SK-N-SH treated with all-trans-retinoic acid at 6 μM for 48 hours (cell line): ENCODE results near the gene TPO.

Experiments
- ATAC-seq: fragments of 200-7000 bp; cut with Tn5 transposase; 3 replicates; pipeline ENCODE4 v1.9.1; 2020; ENCODE audit warnings: mild to moderate bottlenecking, moderate library complexity
- ARNTL ChIP-seq: fragments of 450-650 bp; formaldehyde crosslinking; IDR thresholded peaks from 2 replicates; pipeline ENCODE4 v1.5.0; 2020; ENCODE audit warnings: low read depth, mild to moderate bottlenecking, moderate library complexity, borderline replicate concordance
- BACH2 ChIP-seq: fragments of 250-450 bp; sonication (Bioruptor Pico); IDR thresholded peaks from 2 replicates; pipeline ENCODE4 v1.9.0; 2021; ENCODE audit warnings: mild to moderate bottlenecking, borderline replicate concordance
- CSDC2 ChIP-seq: fragments of 250-450 bp; sonication (Bioruptor Pico); IDR thresholded peaks from 2 replicates; pipeline ENCODE4 v1.5.0; 2020; ENCODE audit warnings: mild to moderate bottlenecking, moderate library complexity
- GLIS3 ChIP-seq: fragments of 250-450 bp; sonication (Bioruptor Pico); IDR thresholded peaks from 2 replicates; pipeline ENCODE4 v1.5.0; 2020; ENCODE audit warnings: mild to moderate bottlenecking, moderate library complexity
- ISL1 ChIP-seq: fragments of 250-450 bp; sonication (Bioruptor Pico); IDR thresholded peaks from 2 replicates; pipeline ENCODE4 v2.1.2; 2022; ENCODE audit warnings: mild to moderate bottlenecking, moderate library complexity
- OSR1 ChIP-seq: fragments of 250-450 bp; sonication (Bioruptor Pico); IDR thresholded peaks from 2 replicates; pipeline ENCODE4 v1.8.0; 2022; ENCODE audit warnings: moderate library complexity, mild to moderate bottlenecking, inconsistent platforms
- PPARA ChIP-seq: fragments of 250-450 bp; sonication (Bioruptor Pico); IDR thresholded peaks from 2 replicates; pipeline ENCODE4 v1.5.0; 2020; ENCODE audit warnings: mild to moderate bottlenecking, borderline replicate concordance
- RARB ChIP-seq: fragments of 250-450 bp; sonication (Bioruptor Pico); IDR thresholded peaks from 2 replicates; pipeline ENCODE4 v1.8.0; 2021; ENCODE audit warnings: mild to moderate bottlenecking, moderate library complexity
- SNAI2 ChIP-seq: fragments of 250-450 bp; sonication (Bioruptor Pico); IDR thresholded peaks from 2 replicates; pipeline ENCODE4 v1.5.0; 2020; ENCODE audit warnings: mild to moderate bottlenecking, moderate library complexity
- TCF4 ChIP-seq: fragments of 250-450 bp; sonication (Bioruptor Pico); IDR thresholded peaks from 2 replicates; pipeline ENCODE4 v1.8.0; 2021; ENCODE audit warnings: mild to moderate bottlenecking, moderate library complexity, borderline replicate concordance
- TOX ChIP-seq: fragments of 250-450 bp; sonication (Bioruptor Pico); IDR thresholded peaks from 2 replicates; pipeline ENCODE4 v1.8.0; 2021; ENCODE audit warnings: mild to moderate bottlenecking, moderate library complexity, borderline replicate concordance
- ZFP3 ChIP-seq: fragments of 250-450 bp; sonication (Bioruptor Pico); IDR thresholded peaks from 2 replicates; pipeline ENCODE4 v1.5.0; 2020; ENCODE audit warnings: mild to moderate bottlenecking, moderate library complexity
- ZFP30 ChIP-seq: fragments of 450-650 bp; formaldehyde crosslinking; IDR thresholded peaks from 2 replicates; pipeline ENCODE4 v1.5.0; 2022; ENCODE audit warnings: mild to moderate bottlenecking, moderate library complexity
- ZNF565 ChIP-seq: fragments of 450-650 bp; formaldehyde crosslinking; conservative IDR thresholded peaks from 2 replicates; pipeline ENCODE4 v1.5.0; 2020; ENCODE audit warnings: low read depth, mild to moderate bottlenecking, moderate library complexity
- ZNF70 ChIP-seq: fragments of 450-650 bp; formaldehyde crosslinking; IDR thresholded peaks from 2 replicates; pipeline ENCODE4 v1.5.0; 2020; ENCODE audit warnings: mild to moderate bottlenecking, moderate library complexity
- ZNF8 ChIP-seq: fragments of 450-650 bp; formaldehyde crosslinking; IDR thresholded peaks from 2 replicates; pipeline ENCODE4 v1.5.0; 2020; ENCODE audit warnings: mild to moderate bottlenecking, moderate library complexity
- TF ChIP-seq, protein P1 (sequence below): fragments of 250-450 bp; sonication (Bioruptor Pico); IDR thresholded peaks from 2 replicates; pipeline ENCODE4 v1.5.1; 2021; ENCODE audit warnings: mild to moderate bottlenecking, moderate library complexity
- TF ChIP-seq, protein P2 (sequence below): fragments of 250-450 bp; sonication (Bioruptor Pico); IDR thresholded peaks from 2 replicates; pipeline ENCODE4 v1.5.1; 2020; ENCODE audit warnings: low read depth, mild to moderate bottlenecking, moderate library complexity
- TF ChIP-seq, protein P3 (sequence below): fragments of 250-450 bp; sonication (Bioruptor Pico); IDR thresholded peaks from 2 replicates; pipeline ENCODE4 v1.8.0; 2020; ENCODE audit warnings: mild to moderate bottlenecking, moderate library complexity, borderline replicate concordance
- TF ChIP-seq, protein P4 (sequence below): fragments of 250-450 bp; sonication (Bioruptor Pico); IDR thresholded peaks from 2 replicates; pipeline ENCODE4 v1.8.0; 2021; ENCODE audit warnings: low read depth, mild to moderate bottlenecking, moderate library complexity, borderline replicate concordance

TPO gene

DNA sequence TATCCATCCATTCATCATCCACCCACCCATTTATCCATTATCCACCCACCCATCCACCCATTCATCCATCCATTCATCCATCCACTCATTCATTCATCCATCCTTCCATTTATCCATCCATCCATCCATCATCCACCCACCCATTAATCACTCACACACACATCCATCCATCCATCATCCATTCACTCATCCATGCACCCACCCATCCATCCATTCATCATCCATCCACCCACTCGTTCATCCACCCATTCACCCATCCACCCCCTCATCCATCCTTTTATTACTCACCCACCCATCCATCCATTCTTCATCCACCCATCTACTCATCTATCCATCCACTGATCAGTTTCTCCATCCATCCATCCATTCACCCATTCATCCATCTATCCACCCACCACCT lies 8.1 kb upstream of the TPO start:
- TF ChIP-seq CSDC2 (CRISPR knock-in tag) (no peak), ISL1 (CRISPR knock-in tag) (no peak), RARB (CRISPR knock-in tag) (no peak), ZFP3 (CRISPR knock-in tag) (no peak), SNAI2 (no peak), BACH2 (CRISPR knock-in tag) (no peak), ZNF70 (CRISPR knock-in tag) (no peak), ARNTL (CRISPR knock-in tag) (no peak), TOX (CRISPR knock-in tag) (no peak), ZFP30 (no peak), ZNF8 (no peak), OSR1 (no peak)
- TF ChIP-seq, protein P1, sequence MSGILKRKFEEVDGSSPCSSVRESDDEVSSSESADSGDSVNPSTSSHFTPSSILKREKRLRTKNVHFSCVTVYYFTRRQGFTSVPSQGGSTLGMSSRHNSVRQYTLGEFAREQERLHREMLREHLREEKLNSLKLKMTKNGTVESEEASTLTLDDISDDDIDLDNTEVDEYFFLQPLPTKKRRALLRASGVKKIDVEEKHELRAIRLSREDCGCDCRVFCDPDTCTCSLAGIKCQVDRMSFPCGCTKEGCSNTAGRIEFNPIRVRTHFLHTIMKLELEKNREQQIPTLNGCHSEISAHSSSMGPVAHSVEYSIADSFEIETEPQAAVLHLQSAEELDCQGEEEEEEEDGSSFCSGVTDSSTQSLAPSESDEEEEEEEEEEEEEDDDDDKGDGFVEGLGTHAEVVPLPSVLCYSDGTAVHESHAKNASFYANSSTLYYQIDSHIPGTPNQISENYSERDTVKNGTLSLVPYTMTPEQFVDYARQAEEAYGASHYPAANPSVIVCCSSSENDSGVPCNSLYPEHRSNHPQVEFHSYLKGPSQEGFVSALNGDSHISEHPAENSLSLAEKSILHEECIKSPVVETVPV (CRISPR knock-in tag): no peak
- TF ChIP-seq, protein P2, sequence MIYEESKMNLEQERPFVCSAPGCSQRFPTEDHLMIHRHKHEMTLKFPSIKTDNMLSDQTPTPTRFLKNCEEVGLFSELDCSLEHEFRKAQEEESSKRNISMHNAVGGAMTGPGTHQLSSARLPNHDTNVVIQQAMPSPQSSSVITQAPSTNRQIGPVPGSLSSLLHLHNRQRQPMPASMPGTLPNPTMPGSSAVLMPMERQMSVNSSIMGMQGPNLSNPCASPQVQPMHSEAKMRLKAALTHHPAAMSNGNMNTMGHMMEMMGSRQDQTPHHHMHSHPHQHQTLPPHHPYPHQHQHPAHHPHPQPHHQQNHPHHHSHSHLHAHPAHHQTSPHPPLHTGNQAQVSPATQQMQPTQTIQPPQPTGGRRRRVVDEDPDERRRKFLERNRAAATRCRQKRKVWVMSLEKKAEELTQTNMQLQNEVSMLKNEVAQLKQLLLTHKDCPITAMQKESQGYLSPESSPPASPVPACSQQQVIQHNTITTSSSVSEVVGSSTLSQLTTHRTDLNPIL (CRISPR knock-in tag): no peak
- TF ChIP-seq, protein P3, sequence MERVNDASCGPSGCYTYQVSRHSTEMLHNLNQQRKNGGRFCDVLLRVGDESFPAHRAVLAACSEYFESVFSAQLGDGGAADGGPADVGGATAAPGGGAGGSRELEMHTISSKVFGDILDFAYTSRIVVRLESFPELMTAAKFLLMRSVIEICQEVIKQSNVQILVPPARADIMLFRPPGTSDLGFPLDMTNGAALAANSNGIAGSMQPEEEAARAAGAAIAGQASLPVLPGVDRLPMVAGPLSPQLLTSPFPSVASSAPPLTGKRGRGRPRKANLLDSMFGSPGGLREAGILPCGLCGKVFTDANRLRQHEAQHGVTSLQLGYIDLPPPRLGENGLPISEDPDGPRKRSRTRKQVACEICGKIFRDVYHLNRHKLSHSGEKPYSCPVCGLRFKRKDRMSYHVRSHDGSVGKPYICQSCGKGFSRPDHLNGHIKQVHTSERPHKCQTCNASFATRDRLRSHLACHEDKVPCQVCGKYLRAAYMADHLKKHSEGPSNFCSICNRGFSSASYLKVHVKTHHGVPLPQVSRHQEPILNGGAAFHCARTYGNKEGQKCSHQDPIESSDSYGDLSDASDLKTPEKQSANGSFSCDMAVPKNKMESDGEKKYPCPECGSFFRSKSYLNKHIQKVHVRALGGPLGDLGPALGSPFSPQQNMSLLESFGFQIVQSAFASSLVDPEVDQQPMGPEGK (CRISPR knock-in tag): no peak
- ATAC-seq: no peak

- TF ChIP-seq CSDC2 (CRISPR knock-in tag) (no peak), GLIS3 (no peak), SNAI2 (no peak), TCF4 (CRISPR knock-in tag) (no peak), ZNF70 (CRISPR knock-in tag) (no peak)
- TF ChIP-seq, protein P2 (CRISPR knock-in tag): no peak
- TF ChIP-seq, all 23 proteins: peak for 0
- ATAC-seq: no peak
These were observed 7.3 kb upstream of the TPO start for GRCh38 chr2:1405967-1406366.

- no peak for TF ChIP-seq ZNF8
- TF ChIP-seq, protein P3 (CRISPR knock-in tag): no peak
- no peak for ATAC-seq
These were observed 6.8 kb upstream of the TPO start for GRCh38 chr2:1406434-1406833.

DNA sequence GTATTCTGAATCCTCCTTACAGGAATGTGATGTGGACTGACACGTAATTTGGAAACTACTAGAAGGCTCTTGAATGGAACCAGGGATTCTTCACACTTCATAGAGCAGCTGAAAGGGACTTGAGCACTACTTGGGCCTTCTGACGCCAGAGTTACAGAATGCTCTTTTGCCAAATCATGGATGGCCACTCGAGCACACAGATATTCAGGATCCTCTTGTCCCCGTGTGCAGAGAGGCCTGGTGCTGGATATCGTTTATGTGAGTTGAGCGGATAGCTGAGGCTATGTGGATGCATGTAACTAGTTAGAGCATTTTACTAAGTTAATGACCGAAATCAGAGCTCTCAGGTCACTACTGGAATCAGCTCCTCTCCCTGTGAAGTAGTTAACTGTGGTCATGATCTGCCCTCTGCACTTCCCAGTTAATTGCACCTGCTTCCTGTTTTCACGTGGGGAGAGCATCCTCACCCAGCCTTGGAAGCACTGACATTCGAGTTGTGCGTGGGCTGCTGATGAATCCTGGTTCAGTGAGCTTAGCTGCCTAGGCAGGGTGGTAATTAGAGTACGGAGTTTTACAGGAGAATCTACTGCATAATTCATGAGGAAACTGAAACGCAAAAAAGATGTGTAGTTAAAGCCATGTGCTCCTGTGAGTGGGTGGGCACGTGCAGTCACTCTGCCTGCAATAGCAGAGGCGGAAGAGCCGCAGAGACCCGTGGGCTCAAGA lies 5.2 kb upstream of the TPO start:
- ATAC-seq: no peak
- no peak for TF ChIP-seq CSDC2 (CRISPR knock-in tag)
- TF ChIP-seq, protein P2 (CRISPR knock-in tag): no peak
- TF ChIP-seq ARNTL (CRISPR knock-in tag): no peak
- TF ChIP-seq ZNF8: no peak
- TF ChIP-seq PPARA (CRISPR knock-in tag): no peak
- TF ChIP-seq ZFP3 (CRISPR knock-in tag): no peak
- TF ChIP-seq SNAI2: no peak
- TF ChIP-seq, protein P4, sequence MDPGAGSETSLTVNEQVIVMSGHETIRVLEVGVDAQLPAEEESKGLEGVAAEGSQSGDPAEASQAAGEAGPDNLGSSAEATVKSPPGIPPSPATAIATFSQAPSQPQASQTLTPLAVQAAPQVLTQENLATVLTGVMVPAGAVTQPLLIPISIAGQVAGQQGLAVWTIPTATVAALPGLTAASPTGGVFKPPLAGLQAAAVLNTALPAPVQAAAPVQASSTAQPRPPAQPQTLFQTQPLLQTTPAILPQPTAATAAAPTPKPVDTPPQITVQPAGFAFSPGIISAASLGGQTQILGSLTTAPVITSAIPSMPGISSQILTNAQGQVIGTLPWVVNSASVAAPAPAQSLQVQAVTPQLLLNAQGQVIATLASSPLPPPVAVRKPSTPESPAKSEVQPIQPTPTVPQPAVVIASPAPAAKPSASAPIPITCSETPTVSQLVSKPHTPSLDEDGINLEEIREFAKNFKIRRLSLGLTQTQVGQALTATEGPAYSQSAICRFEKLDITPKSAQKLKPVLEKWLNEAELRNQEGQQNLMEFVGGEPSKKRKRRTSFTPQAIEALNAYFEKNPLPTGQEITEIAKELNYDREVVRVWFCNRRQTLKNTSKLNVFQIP (CRISPR knock-in tag): no peak
- TF ChIP-seq OSR1: no peak
- TF ChIP-seq ZNF565 (CRISPR knock-in tag): no peak
